ENCODE measurements around the gene CCDC27.

GRCh38 chr1:3752400-3752945 is at the start of gene CCDC27:
- TF ChIP-seq POLR2A (IDR thresholded peaks at IDR 0.05) (no peak), CTCF (IDR thresholded peaks at IDR 0.05) (no peak)

All from right lobe of liver (tissue), 4 donors.